B cell (primary cell): ENCODE results near the gene DYNLT1. TPM values are rescaled to one million over a fixed set of nuclear protein-coding genes. Genes with fewer than 3 reads are reported as not detected.
A peak's percentile ranks its signal among the peaks of the same experiment; 100 is the strongest.

Source experiments
- ATAC-seq: fragments of 200-7000 bp; cut with Tn5 transposase; one replicate; pipeline ENCODE4 v1.10.0; 2021; ENCODE audit warnings: low read depth, mild to moderate bottlenecking, moderate number of reproducible peaks, moderate library complexity
- CTCF ChIA-PET: fragments of 350-600 bp; sonication (Branson Sonifier 250); formaldehyde crosslinking; loops from one replicate; lab custom pipeline; 2021; ENCODE audit warnings: antibody characterized with exemption, inconsistent platforms; lab: Charles Lee
- POLR2A ChIA-PET: fragments of 350-600 bp; sonication (Branson Sonifier 250); formaldehyde crosslinking; loops from one replicate; lab custom pipeline; 2021; ENCODE audit warnings: antibody characterized with exemption; lab: Charles Lee
- DNase-seq: peaks from one replicate; pipeline ENCODE4 v3.0.0; 2013
- H2AFZ ChIP-seq: 2 replicates; pipeline ENCODE4 v1.6.1; 2012; ENCODE audit warnings: mild to moderate bottlenecking, low read depth, low read length; ENCODE audit not compliant: insufficient read depth, poor library complexity, severe bottlenecking
- H3K27ac ChIP-seq, 2 donors: 1 replicate in 1 of 2; 2 replicates in 1 of 2; pipeline ENCODE4 v1.5.1; 2012 to 2013; ENCODE audit warnings: low read length in 2 of 2, mild to moderate bottlenecking in 2 of 2, moderate library complexity in 1 of 2
- H3K27me3 ChIP-seq, 4 experiments: fragments of 200-600 bp in 1 of 4; sonication (generic) in 1 of 4; replicated peaks in 1 of 4; 1 replicate in 2 of 4; 2 replicates in 2 of 4; pipeline versions ENCODE4 v1.6.1 to v1.7.0; 2013 to 2016; ENCODE audit warnings: low read length in 3 of 4, mild to moderate bottlenecking in 2 of 4, mixed read lengths in 1 of 4, moderate library complexity in 1 of 4; ENCODE audit not compliant: insufficient read depth in 4 of 4, control insufficient read depth in 3 of 4; ENCODE audit errors: control extremely low read depth in 1 of 4
- H3K36me3 ChIP-seq, 2 experiments: replicated peaks in 1 of 2; 1 replicate in 1 of 2; 2 replicates in 1 of 2; pipeline versions ENCODE4 v1.6.1 to v1.7.1; 2013; ENCODE audit warnings: low read length in 1 of 2; ENCODE audit not compliant: insufficient read depth in 2 of 2, control insufficient read depth in 1 of 2; ENCODE audit errors: control extremely low read depth in 1 of 2, extremely low read depth in 1 of 2
- H3K4me1 ChIP-seq, 2 donors: fragments of 200-600 bp in 1 of 2; sonication (generic) in 1 of 2; 1 replicate in 1 of 2; 2 replicates in 1 of 2; pipeline versions ENCODE4 v1.5.1 to v1.6.1; 2013 to 2017; ENCODE audit warnings: low read length in 2 of 2; ENCODE audit not compliant: control insufficient read depth in 2 of 2, insufficient read depth in 2 of 2
- H3K4me2 ChIP-seq: replicated peaks from 2 replicates; pipeline ENCODE3; 2012; ENCODE audit warnings: mild to moderate bottlenecking, low read depth, low read length; ENCODE audit not compliant: poor library complexity, severe bottlenecking
- H3K4me3 ChIP-seq, 5 experiments: fragments of 200-600 bp in 1 of 5; sonication (generic) in 1 of 5; 1 replicate in 3 of 5; 2 replicates in 2 of 5; pipeline versions ENCODE4 v1.5.1 to v1.7.0; 2011 to 2016; ENCODE audit warnings: low read length in 4 of 5, mild to moderate bottlenecking in 4 of 5, low read depth in 2 of 5, control low read depth in 1 of 5, moderate library complexity in 1 of 5; ENCODE audit not compliant: insufficient read depth in 1 of 5; ENCODE audit errors: control extremely low read depth in 1 of 5, extremely low read depth in 1 of 5
- H3K79me2 ChIP-seq: fragments of 200-600 bp; sonication (generic); one replicate; pipeline ENCODE4 v1.6.0; 2016; ENCODE audit warnings: low read length; ENCODE audit not compliant: control insufficient read depth, insufficient read depth
- H3K9ac ChIP-seq: fragments of 200-600 bp; sonication (generic); 2 replicates; pipeline ENCODE4 v1.6.1; 2017; ENCODE audit warnings: mild to moderate bottlenecking, low read length, moderate library complexity
- H3K9me3 ChIP-seq, 3 donors: one replicate each; pipeline versions ENCODE4 v1.6.1 to v1.7.1; 2013; ENCODE audit warnings: low read length in 2 of 3; ENCODE audit not compliant: control insufficient read depth in 2 of 3, insufficient read depth in 1 of 3; ENCODE audit errors: control extremely low read depth in 1 of 3
- H4K20me1 ChIP-seq: 2 replicates; pipeline ENCODE4 v1.6.0; 2012; ENCODE audit warnings: mild to moderate bottlenecking, low read length; ENCODE audit not compliant: insufficient read depth, control insufficient read depth, poor library complexity, severe bottlenecking
- H3K27ac Mint-ChIP-seq: one replicate; pipeline ENCODE4 v1.8.0; 2021; ENCODE audit warnings: mixed read lengths
- H3K27me3 Mint-ChIP-seq: one replicate; pipeline ENCODE4 v1.8.0; 2021; ENCODE audit warnings: mixed read lengths
- H3K4me1 Mint-ChIP-seq: one replicate; pipeline ENCODE4 v1.8.0; 2021; ENCODE audit warnings: mixed read lengths
- H3K4me3 Mint-ChIP-seq: one replicate; pipeline ENCODE4 v1.8.0; 2021; ENCODE audit warnings: mixed read lengths
- H3K9me3 Mint-ChIP-seq: one replicate; pipeline ENCODE4 v1.8.0; 2022; ENCODE audit warnings: mixed read lengths; ENCODE audit not compliant: insufficient read depth
- EZH2 ChIP-seq: IDR thresholded peaks from 2 replicates; pipeline ENCODE4 v1.6.1; 2012; ENCODE audit warnings: borderline replicate concordance, low read depth, mild to moderate bottlenecking, moderate library complexity, low read length; ENCODE audit not compliant: insufficient read depth, poor library complexity, severe bottlenecking
- WGBS: methylation state at CpG from one replicate; pipeline ENCODE4 v1.1.5; 2013; ENCODE audit warnings: missing lambda C conversion rate; ENCODE audit not compliant: insufficient coverage; 5-methylcytosine and 5-hydroxymethylcytosine counted together
- intact Hi-C: fragments of 100-400 bp; cut with micrococcal nuclease; formaldehyde crosslinking; loops from one replicate; pipeline ENCODE4 v1.10.0; 2022
- polyA plus RNA-seq: library from polyadenylated mRNA; depleted of rRNA; stranded (reverse); fragments of >200 nt; gene quantifications from 2 replicates; pipeline ENCODE4 v1.2.3, GENCODE V29; 2012
- total RNA-seq, 2 donors: library from RNA; stranded (reverse); fragments of 120-200 nt in 1 of 2; gene quantifications; 1 replicate in 1 of 2; 2 replicates in 1 of 2; pipeline versions ENCODE4 v1.2.3 to v1.2.4, GENCODE V29; 2013 to 2022
- TF ChIP-seq, protein P1 (sequence below): fragments of 200-600 bp; IDR thresholded peaks from one replicate; pipeline ENCODE4 v1.8.0; 2022; ENCODE audit warnings: antibody characterized with exemption, mild to moderate bottlenecking

DYNLT1 gene
- total and polyA plus RNA-seq, 2 donors (not counting 1 experiment from before 2014, with no cell fraction given): 34.8 to 62.6 TPM

DNA sequence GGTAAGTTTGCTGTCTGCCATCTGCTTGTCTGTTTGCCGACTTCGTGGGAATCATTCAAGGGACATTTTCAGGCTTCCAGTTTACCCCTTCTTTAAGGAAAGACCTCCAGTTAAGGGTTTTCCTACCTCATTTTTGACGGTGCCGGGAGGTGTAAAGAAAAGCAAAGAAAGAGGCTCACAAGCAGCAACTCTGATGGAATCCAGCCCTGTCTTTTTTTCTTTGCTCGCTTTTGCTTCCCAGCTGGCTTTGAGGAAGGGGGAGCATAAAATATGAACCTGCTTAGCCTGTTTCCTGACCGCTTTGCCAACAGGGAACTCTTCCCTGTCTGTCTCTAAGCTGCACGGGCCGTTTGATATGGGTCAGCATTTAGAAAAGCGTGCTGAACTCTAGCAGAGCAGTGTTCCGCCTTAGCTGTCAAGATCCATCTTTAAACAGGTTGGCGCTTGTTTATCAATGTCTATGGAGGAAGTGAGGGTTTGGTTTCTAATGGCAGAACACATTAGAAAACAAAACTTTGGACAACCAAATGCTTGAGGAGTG is 19.2 kb upstream of the DYNLT1 start:
- H3K4me1 ChIP-seq: peaks cover 19 to 36% of the 10 kb centered on the region in 2 donors
- DNase-seq: no peak
- CTCF ChIA-PET: interaction anchor here (3.5 to 5.6 kb wide), 3 partner anchors 14 to 309 kb away, joined by 20 to 56 read pairs (median 36); partner anchors contain the start of gene SYTL3
- WGBS: 73% methylated on average over 5 of the region's 11 CpGs
- ATAC-seq: no peak
- no peak overlapping the region for H3K27ac ChIP-seq
- no peak overlapping the region for H3K4me2 ChIP-seq
- H4K20me1 ChIP-seq: no peaks in the 10 kb centered on the region
- no peak overlapping the region for H3K27ac Mint-ChIP-seq
- no peak overlapping the region for H3K9ac ChIP-seq
- no peaks in the 10 kb centered on the region for H3K9me3 ChIP-seq
- H3K79me2 ChIP-seq: no peaks in the 10 kb centered on the region
- H3K4me1 Mint-ChIP-seq: peaks cover 20% of the 10 kb centered on the region
- H3K9me3 Mint-ChIP-seq: no peaks in the 10 kb centered on the region
- H3K36me3 ChIP-seq: no peaks in the 10 kb centered on the region
- TF ChIP-seq, protein P1, sequence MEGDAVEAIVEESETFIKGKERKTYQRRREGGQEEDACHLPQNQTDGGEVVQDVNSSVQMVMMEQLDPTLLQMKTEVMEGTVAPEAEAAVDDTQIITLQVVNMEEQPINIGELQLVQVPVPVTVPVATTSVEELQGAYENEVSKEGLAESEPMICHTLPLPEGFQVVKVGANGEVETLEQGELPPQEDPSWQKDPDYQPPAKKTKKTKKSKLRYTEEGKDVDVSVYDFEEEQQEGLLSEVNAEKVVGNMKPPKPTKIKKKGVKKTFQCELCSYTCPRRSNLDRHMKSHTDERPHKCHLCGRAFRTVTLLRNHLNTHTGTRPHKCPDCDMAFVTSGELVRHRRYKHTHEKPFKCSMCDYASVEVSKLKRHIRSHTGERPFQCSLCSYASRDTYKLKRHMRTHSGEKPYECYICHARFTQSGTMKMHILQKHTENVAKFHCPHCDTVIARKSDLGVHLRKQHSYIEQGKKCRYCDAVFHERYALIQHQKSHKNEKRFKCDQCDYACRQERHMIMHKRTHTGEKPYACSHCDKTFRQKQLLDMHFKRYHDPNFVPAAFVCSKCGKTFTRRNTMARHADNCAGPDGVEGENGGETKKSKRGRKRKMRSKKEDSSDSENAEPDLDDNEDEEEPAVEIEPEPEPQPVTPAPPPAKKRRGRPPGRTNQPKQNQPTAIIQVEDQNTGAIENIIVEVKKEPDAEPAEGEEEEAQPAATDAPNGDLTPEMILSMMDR: no peak
- TF ChIP-seq EZH2: no peak
- no peak overlapping the region for H3K4me3 Mint-ChIP-seq
- POLR2A ChIA-PET: no interaction called here
- H2AFZ ChIP-seq: no peak overlapping the region
- peaks cover 0 to 13% (median 5%) of the 10 kb centered on the region in 4 experiments for H3K27me3 ChIP-seq
- H3K27me3 Mint-ChIP-seq: peaks cover 5% of the 10 kb centered on the region
- no peak overlapping the region for H3K4me3 ChIP-seq
- intact Hi-C loops: no loop called here

GRCh38 chr6:158662954-158663624 is 18.5 kb upstream of the DYNLT1 start:
- H3K27me3 Mint-ChIP-seq: peaks cover 5% of the 10 kb centered on the region
- no peak for TF ChIP-seq EZH2
- TF ChIP-seq, protein P1: no peak
- Histone ChIP-seq H2AFZ (peak overlapping the region; percentile 36), H3K4me1 (peaks cover 19 to 31% of the 10 kb centered on the region in 2 donors), H3K36me3 (no peaks in the 10 kb centered on the region), H3K4me3 (no peak overlapping the region), H3K9ac (no peak overlapping the region), H4K20me1 (no peaks in the 10 kb centered on the region), H3K27ac (no peak overlapping the region), H3K9me3 (no peaks in the 10 kb centered on the region), H3K79me2 (no peaks in the 10 kb centered on the region), H3K27me3 (peaks cover 0 to 13% (median 5%) of the 10 kb centered on the region in 4 experiments), H3K4me2 (no peak overlapping the region)
- POLR2A ChIA-PET: no interaction called here
- WGBS: 42% methylated on average over 17 of the region's 27 CpGs
- H3K27ac Mint-ChIP-seq: no peak overlapping the region
- no peak for DNase-seq
- ATAC-seq: no peak
- CTCF ChIA-PET: interaction anchor here (1.3 to 5.6 kb wide), 7 partner anchors 12 to 442 kb away, joined by 3 to 56 read pairs (median 5); partner anchors contain the start of gene SYTL3
- H3K4me1 Mint-ChIP-seq: peaks cover 20% of the 10 kb centered on the region
- no peaks in the 10 kb centered on the region for H3K9me3 Mint-ChIP-seq
- no peak overlapping the region for H3K4me3 Mint-ChIP-seq
- intact Hi-C loops: no loop called here
